Measurements from ENCODE around the gene BRICD5. TPM values are rescaled to one million over a fixed set of nuclear protein-coding genes. Genes with fewer than 3 reads are reported as not detected.

BRICD5 gene
- total RNA-seq, 1 donor from 2014 or later, result 7.8 TPM

GRCh38 chr16:2170587-2171435 lies 39.9 kb downstream of the BRICD5 start:
- Histone ChIP-seq H3K36me3 (peaks cover 90% of the 10 kb centered on the region), H3K27me3 (ENCODE audit: low read depth) (no peaks in the 10 kb centered on the region), H3K4me3 (peak overlapping the region; percentile 55), H3K27ac (peak overlapping the region; percentile 81), H3K4me1 (peaks cover 5% of the 10 kb centered on the region), H3K9me3 (no peaks in the 10 kb centered on the region)
- no peak for DNase-seq
- TF ChIP-seq, protein P1, sequence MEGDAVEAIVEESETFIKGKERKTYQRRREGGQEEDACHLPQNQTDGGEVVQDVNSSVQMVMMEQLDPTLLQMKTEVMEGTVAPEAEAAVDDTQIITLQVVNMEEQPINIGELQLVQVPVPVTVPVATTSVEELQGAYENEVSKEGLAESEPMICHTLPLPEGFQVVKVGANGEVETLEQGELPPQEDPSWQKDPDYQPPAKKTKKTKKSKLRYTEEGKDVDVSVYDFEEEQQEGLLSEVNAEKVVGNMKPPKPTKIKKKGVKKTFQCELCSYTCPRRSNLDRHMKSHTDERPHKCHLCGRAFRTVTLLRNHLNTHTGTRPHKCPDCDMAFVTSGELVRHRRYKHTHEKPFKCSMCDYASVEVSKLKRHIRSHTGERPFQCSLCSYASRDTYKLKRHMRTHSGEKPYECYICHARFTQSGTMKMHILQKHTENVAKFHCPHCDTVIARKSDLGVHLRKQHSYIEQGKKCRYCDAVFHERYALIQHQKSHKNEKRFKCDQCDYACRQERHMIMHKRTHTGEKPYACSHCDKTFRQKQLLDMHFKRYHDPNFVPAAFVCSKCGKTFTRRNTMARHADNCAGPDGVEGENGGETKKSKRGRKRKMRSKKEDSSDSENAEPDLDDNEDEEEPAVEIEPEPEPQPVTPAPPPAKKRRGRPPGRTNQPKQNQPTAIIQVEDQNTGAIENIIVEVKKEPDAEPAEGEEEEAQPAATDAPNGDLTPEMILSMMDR (IDR thresholded peaks at IDR 0.05), result no peak
- peak in 1 of 2 donors; percentile 4 for ATAC-seq
- intact Hi-C loops (cut with DNase I), result no loop called here

- ATAC-seq (peak; percentile 27 to 45), DNase-seq (no peak)
- Histone ChIP-seq H3K4me1 (peaks cover 5% of the 10 kb centered on the region), H3K27ac (peak overlapping the region; percentile 81), H3K27me3 (ENCODE audit: low read depth) (no peaks in the 10 kb centered on the region), H3K9me3 (no peaks in the 10 kb centered on the region), H3K36me3 (peaks cover 85% of the 10 kb centered on the region), H3K4me3 (peak overlapping the region; percentile 55)
- intact Hi-C loops (cut with DNase I), result no loop called here
- TF ChIP-seq, protein P1 (IDR thresholded peaks at IDR 0.05), result no peak
These were observed 40.6 kb downstream of the BRICD5 start for GRCh38 chr16:2170080-2170479.

GRCh38 chr16:2167068-2167638 lies 43.5 kb downstream of the BRICD5 start:
- H3K36me3 ChIP-seq, result peaks cover 60% of the 10 kb centered on the region
- intact Hi-C loops (cut with DNase I), result no loop called here
- no peak for DNase-seq

DNA sequence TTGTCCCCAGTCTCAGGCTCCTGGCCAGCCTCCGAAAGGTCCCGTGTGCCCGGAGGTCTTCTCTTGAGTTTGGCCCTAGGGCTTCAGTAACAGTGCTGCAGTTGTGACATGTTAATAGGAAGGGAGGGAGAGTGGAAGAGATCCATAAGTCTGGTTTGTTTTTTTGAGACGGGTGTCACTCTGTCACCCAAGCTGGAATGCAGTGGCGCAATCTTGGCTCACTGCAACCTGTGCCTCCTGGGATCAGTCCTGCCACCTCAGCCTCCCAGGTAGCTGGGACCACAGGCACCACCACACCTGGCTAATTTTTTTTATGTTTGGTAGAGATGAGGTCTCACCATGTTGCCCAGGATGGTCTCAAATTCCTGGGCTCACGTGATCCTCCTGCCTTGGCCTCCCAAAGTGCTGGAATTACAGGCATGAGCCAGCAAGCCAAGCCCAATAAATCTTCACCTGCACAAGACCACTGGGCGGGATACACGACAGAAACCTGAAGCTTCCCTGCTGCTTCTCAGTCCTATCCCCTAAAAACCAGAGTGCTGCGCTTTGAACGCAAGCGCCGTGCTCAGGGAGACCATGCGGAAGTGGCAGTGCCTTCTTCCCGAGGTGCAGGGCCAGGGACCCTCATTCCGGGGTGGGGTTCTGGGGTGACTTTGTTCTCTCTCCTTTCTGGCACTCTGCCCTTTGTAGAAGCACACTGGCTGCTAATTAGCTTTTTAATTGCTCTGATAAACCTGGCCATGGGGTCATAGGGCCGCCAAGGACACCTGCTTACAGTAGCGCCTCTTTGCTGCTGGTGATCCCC lies 44.2 kb downstream of the BRICD5 start:
- intact Hi-C loops (cut with DNase I), result no loop called here
- Histone ChIP-seq H3K4me1 (peaks cover 11% of the 10 kb centered on the region), H3K4me3 (no peak overlapping the region), H3K27me3 (ENCODE audit: low read depth) (no peaks in the 10 kb centered on the region), H3K9me3 (no peaks in the 10 kb centered on the region), H3K36me3 (peaks cover 53% of the 10 kb centered on the region), H3K27ac (no peak overlapping the region)
- TF ChIP-seq, protein P1 (IDR thresholded peaks at IDR 0.05), result no peak
- no peak for DNase-seq
- no peak for ATAC-seq

More at GRCh38 chr16:2167068-2167638, 43.5 kb downstream of the BRICD5 start:
- Histone ChIP-seq H3K9me3 (no peaks in the 10 kb centered on the region), H3K27ac (no peak overlapping the region), H3K4me3 (no peak overlapping the region), H3K27me3 (ENCODE audit: low read depth) (no peaks in the 10 kb centered on the region), H3K4me1 (peaks cover 5% of the 10 kb centered on the region)
- ATAC-seq, result no peak
- TF ChIP-seq, protein P1 (IDR thresholded peaks at IDR 0.05), result no peak

GRCh38 chr16:2165861-2166260 lies 44.8 kb downstream of the BRICD5 start:
- DNase-seq (no peak), ATAC-seq (no peak)
- peaks cover 15% of the 10 kb centered on the region for H3K4me1 ChIP-seq
- TF ChIP-seq, protein P1 (IDR thresholded peaks at IDR 0.05), result no peak
- H3K27ac ChIP-seq, result no peak overlapping the region
- H3K4me3 ChIP-seq, result no peak overlapping the region
- H3K9me3 ChIP-seq, result no peaks in the 10 kb centered on the region
- H3K36me3 ChIP-seq, result peaks cover 48% of the 10 kb centered on the region
- intact Hi-C loops (cut with DNase I), result no loop called here
- H3K27me3 ChIP-seq (ENCODE audit: low read depth), result no peaks in the 10 kb centered on the region
